Peyer's patch (tissue), 4 donors: ENCODE data around the gene FUT1.

Experiments
- POLR2A ChIP-seq, 2 donors: fragments of 450-650 bp; IDR thresholded peaks; one replicate each; pipeline ENCODE4 v1.5.1; 2017; ENCODE audit warnings: antibody characterized with exemption in 2 of 2, mild to moderate bottlenecking in 2 of 2, moderate library complexity in 2 of 2
- TF ChIP-seq, protein P1 (sequence below), 6 experiments: fragments of 450-650 bp in 4 of 6; fragments of 200-600 bp in 2 of 6; sonication (generic) in 1 of 6; IDR thresholded peaks; one replicate each; pipeline ENCODE4 v1.5.1; 2017 to 2019; ENCODE audit warnings: antibody characterized with exemption in 6 of 6, mild to moderate bottlenecking in 3 of 6, moderate library complexity in 1 of 6

DNA sequence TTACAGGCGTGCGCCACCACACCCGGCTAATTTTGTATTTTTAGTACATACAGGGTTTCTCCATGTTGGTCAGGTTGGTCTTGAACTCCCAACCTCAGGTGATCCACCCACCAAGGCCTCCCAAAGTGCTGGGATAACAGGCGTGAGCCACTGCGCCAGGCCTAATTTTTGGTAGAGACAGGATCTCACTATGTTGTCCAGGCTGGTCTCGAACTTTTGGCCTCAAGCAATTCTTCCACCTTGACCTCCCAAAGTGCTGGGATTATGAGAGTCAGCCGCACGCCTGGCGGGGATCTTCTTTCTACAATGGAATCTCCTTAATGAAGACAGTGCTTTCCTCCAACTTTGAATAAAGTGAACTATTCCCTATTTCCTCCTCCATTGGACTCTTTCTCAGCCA is 17.8 kb downstream of the FUT1 start:
- no peak for TF ChIP-seq POLR2A (IDR thresholded peaks at IDR 0.05)
- TF ChIP-seq, protein P1, sequence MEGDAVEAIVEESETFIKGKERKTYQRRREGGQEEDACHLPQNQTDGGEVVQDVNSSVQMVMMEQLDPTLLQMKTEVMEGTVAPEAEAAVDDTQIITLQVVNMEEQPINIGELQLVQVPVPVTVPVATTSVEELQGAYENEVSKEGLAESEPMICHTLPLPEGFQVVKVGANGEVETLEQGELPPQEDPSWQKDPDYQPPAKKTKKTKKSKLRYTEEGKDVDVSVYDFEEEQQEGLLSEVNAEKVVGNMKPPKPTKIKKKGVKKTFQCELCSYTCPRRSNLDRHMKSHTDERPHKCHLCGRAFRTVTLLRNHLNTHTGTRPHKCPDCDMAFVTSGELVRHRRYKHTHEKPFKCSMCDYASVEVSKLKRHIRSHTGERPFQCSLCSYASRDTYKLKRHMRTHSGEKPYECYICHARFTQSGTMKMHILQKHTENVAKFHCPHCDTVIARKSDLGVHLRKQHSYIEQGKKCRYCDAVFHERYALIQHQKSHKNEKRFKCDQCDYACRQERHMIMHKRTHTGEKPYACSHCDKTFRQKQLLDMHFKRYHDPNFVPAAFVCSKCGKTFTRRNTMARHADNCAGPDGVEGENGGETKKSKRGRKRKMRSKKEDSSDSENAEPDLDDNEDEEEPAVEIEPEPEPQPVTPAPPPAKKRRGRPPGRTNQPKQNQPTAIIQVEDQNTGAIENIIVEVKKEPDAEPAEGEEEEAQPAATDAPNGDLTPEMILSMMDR (IDR thresholded peaks at IDR 0.05) = no peak
